ENCODE results near the gene WDR41. TPM values are rescaled to one million over a fixed set of nuclear protein-coding genes. Genes with fewer than 3 reads are reported as not detected.
"Not testable (repeated sequence)": the region's sequence is repeated elsewhere in the genome, so short reads cannot be mapped to it uniquely, and the experiment has no call there.

WDR41 gene
- total and polyA plus RNA-seq, 8 donors, result 11.4 to 103 (median 35.7) TPM

DNA sequence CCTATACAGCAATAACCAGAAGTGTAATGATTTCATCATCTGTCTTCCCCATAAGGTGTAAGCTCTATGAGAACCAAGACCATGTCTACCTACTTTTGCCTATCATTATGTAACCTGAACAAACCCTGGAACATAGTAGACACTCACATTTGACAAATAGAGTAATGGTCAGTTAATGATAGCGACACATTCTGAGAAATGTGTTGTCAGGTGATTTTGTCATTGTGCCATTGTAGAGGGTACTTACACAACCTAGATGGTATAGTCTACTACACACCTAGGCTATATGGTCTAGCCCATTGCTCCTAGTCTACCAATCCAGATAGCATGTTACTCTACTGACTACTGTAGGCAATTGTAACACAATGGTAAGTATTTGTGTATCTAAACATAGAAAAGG, 22.3 kb upstream of the WDR41 start:
- H3K27ac ChIP-seq, result no peak overlapping the region
- no peaks in the 10 kb centered on the region for H3K27me3 ChIP-seq
- TF ChIP-seq POLR2A (IDR thresholded peaks at IDR 0.05) (no peak), POLR2AphosphoS5 (IDR thresholded peaks at IDR 0.05) (no peak), EP300 (IDR thresholded peaks at IDR 0.05) (no peak)
- TF ChIP-seq, protein P1, sequence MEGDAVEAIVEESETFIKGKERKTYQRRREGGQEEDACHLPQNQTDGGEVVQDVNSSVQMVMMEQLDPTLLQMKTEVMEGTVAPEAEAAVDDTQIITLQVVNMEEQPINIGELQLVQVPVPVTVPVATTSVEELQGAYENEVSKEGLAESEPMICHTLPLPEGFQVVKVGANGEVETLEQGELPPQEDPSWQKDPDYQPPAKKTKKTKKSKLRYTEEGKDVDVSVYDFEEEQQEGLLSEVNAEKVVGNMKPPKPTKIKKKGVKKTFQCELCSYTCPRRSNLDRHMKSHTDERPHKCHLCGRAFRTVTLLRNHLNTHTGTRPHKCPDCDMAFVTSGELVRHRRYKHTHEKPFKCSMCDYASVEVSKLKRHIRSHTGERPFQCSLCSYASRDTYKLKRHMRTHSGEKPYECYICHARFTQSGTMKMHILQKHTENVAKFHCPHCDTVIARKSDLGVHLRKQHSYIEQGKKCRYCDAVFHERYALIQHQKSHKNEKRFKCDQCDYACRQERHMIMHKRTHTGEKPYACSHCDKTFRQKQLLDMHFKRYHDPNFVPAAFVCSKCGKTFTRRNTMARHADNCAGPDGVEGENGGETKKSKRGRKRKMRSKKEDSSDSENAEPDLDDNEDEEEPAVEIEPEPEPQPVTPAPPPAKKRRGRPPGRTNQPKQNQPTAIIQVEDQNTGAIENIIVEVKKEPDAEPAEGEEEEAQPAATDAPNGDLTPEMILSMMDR (IDR thresholded peaks at IDR 0.05), result no peak
- no peak for DNase-seq
- H3K36me3 ChIP-seq, result no peaks in the 10 kb centered on the region
- no peaks in the 10 kb centered on the region for H3K4me1 ChIP-seq
- no peaks in the 10 kb centered on the region for H3K9me3 ChIP-seq
- 92 to 100% (median 95%) methylated on average over 1 of the region's 1 CpG for WGBS, 5 donors
- no peak overlapping the region for H3K4me3 ChIP-seq
- intact Hi-C loops (cut with DNase I; ENCODE audit: low total_unique reads), result no loop called here

DNA sequence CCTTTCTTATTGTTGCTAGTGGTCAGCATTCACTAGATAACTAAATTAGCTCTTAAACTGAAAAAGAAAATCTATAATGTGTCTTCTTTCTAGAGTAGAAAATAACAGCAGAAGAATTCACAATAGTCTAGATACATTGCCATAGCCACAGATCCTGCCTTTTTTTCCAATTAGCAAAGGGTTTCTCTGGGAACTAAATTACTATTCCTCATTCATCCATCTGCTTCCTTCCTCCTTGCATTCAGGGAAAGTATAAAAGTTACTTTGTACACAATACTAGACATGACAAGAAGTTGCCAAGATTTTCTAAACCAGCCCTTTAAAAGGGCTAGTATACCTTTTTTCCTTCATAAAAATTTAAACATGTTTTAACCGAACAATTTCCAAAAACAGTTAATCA, 21.2 kb upstream of the WDR41 start:
- Histone ChIP-seq H3K27me3 (no peaks in the 10 kb centered on the region), H3K9me3 (no peaks in the 10 kb centered on the region), H3K4me1 (no peaks in the 10 kb centered on the region), H3K4me3 (no peak overlapping the region), H3K36me3 (no peaks in the 10 kb centered on the region), H3K27ac (no peak overlapping the region)
- WGBS, 5 donors, result 45 to 88% (median 75%) methylated on average over 1 of the region's 1 CpG
- intact Hi-C loops (cut with DNase I; ENCODE audit: low total_unique reads), result no loop called here
- DNase-seq, result no peak
- no peak for TF ChIP-seq POLR2AphosphoS5 (IDR thresholded peaks at IDR 0.05)
- TF ChIP-seq, protein P1 (IDR thresholded peaks at IDR 0.05), result no peak
- no peak for TF ChIP-seq EP300 (IDR thresholded peaks at IDR 0.05)
- no peak for TF ChIP-seq POLR2A (IDR thresholded peaks at IDR 0.05)

DNA sequence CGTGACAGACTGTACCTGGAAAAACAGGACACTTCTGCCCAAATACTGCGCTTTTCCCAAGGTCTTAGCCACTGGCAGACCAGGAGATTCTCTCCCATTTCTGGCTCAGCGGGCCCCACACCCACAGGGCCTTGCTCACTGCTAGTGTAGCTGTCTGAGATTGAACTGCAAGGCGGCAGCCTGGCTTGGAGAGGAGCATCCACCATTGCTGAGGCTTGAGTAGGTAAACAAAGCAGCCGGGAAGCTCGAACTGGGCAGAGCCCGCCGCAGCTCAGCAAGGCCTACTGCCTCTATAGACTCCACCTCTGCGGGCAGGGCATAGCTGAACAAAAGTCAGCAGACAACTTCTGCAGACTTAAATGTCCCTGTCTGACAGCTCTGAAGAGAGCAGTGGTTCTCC, 9.0 kb upstream of the WDR41 start:
- 86 to 100% (median 91%) methylated on average over 6 to 9 of the region's 9 CpGs for WGBS, 5 donors
- H3K27ac ChIP-seq; H3K4me3 ChIP-seq; intact Hi-C loops (cut with DNase I; ENCODE audit: low total_unique reads); H3K36me3 ChIP-seq; H3K27me3 ChIP-seq; H3K4me1 ChIP-seq; DNase-seq: not testable (repeated sequence)
- H3K9me3 ChIP-seq, result peaks cover 0 to 11% (median 0%) of the 10 kb centered on the region in 4 donors

DNA sequence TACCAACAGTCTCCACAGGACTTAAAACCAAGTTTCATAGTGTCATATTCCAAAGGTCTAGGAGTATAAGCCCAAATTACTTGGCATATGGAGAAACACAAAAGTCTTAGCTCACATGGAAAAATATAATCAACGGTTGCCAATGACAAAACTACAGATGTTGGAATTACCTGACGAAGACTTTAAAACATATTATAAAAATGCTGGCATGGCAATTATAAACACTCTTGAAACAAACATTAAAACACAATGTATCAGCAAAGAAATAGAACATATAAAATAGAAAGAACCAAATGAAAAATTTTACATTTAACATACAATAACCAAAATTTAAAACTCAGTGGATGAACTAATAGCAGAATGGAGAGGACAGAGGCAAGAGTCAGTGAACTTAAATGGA, 7.9 kb upstream of the WDR41 start:
- Histone ChIP-seq H3K27me3 (no peaks in the 10 kb centered on the region), H3K36me3 (no peaks in the 10 kb centered on the region), H3K4me3 (no peak overlapping the region), H3K9me3 (peaks cover 0 to 11% (median 0%) of the 10 kb centered on the region in 4 donors), H3K27ac (no peak overlapping the region), H3K4me1 (no peaks in the 10 kb centered on the region)
- intact Hi-C loops (cut with DNase I; ENCODE audit: low total_unique reads), result no loop called here
- WGBS, 5 donors, result 88 to 95% (median 91%) methylated on average over 2 of the region's 2 CpGs
- TF ChIP-seq POLR2A (IDR thresholded peaks at IDR 0.05), result no peak
- TF ChIP-seq POLR2AphosphoS5 (IDR thresholded peaks at IDR 0.05), result no peak
- TF ChIP-seq, protein P1 (IDR thresholded peaks at IDR 0.05), result no peak
- no peak for TF ChIP-seq EP300 (IDR thresholded peaks at IDR 0.05)
- no peak for DNase-seq

DNA sequence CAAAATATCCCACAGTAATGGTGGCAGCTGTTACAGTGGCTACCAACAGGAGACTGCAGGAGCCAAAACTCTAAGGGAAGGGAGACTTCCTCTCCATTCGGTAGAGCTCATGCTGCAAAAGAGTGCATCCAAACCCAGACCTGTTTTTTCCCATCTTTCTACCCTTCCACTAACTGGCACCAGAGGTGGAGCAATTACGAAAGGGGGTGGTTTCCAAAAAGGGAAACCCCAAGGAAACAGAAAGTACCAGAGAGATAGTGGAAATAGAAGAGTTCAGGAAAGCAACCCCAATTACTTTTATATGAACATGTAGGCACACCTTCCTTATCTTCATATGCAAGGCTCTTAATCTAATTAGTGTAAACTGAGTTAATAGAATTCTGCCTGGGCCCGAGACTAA, 7.3 kb upstream of the WDR41 start:
- Histone ChIP-seq H3K27me3 (no peaks in the 10 kb centered on the region), H3K9me3 (peaks cover 0 to 11% (median 0%) of the 10 kb centered on the region in 4 donors), H3K36me3 (no peaks in the 10 kb centered on the region), H3K27ac (no peak overlapping the region), H3K4me3 (no peak overlapping the region), H3K4me1 (no peaks in the 10 kb centered on the region)
- DNase-seq, result no peak
- intact Hi-C loops (cut with DNase I; ENCODE audit: low total_unique reads), result no loop called here
- no peak for TF ChIP-seq POLR2A (IDR thresholded peaks at IDR 0.05)
- WGBS, 5 donors, result 21 to 41% (median 29%) methylated on average over 3 of the region's 3 CpGs
